Embryonic facial prominence (tissue), 1 donor: Measurements from ENCODE around the gene KANK2.
"Not testable (repeated sequence)": the region's sequence is repeated elsewhere in the genome, so short reads cannot be mapped to it uniquely, and the experiment has no call there.

Experiments
- DNase-seq: peaks from one replicate; pipeline ENCODE4 v3.0.0-alpha.2; 2016; ENCODE audit errors: extremely low spot score

Gene KANK2

DNA sequence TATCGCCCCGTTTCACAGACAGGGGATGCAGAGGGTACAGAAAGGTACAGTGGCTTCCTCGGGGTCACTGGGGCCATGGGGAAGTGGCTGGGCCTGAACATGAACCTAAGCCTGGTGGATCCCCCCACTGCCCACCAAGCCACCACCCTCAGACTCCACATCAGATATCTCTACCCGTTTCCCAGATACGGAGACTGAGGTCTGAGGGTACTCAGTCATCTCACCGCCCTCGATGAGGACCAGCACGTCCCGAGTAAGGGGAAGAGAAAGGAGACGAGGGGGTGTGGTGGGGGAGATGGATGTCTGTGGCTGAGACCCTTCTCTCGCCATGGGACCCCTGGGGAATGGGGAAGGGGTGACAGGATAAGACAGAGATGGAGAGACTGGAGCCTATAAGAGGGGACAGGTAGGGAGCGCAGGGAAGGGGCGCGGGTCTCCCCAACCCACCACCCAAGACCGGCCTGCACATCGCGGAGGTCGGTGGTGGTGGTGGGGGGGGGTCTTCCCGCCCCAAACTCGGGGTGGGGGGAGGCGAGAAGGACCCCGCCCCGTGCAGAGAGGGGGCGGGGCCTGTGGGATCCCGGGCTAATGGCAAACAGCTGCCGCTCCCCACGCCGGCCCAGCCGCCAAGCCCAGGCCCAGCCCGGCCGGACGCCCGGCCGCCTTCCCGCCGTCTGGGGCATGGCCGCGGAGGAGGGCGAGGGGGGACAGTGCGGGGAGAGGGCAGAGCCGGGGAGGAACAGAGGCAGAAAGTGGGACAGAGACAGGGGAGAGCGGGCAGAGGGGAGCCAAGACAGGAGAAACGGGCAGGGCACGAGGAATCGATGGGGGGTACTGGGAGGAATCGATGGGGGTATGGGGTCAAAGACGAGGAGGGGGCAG is 698 bp downstream of the KANK2 start:
- no peak for DNase-seq

DNA sequence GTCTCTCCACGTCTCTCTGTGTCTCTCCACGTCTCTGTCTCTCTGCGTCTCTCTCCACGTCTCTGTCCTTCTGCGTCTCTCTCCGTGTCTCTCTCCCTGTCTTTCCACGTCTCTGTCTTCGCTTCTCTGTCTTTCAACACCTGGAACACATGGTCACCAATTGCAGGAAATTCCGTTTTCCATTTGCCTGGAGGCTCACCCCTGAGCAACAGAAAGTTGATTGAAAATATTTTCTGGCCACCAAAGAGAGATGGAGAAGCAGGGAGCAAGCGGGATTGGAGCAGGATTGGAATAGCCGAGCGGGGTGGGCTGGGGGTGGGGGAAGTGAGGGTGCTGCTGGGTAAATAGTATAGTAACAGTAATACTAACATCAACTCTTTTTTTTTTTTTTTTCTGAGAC is 1.7 kb downstream of the KANK2 start:
- DNase-seq: no peak

DNA sequence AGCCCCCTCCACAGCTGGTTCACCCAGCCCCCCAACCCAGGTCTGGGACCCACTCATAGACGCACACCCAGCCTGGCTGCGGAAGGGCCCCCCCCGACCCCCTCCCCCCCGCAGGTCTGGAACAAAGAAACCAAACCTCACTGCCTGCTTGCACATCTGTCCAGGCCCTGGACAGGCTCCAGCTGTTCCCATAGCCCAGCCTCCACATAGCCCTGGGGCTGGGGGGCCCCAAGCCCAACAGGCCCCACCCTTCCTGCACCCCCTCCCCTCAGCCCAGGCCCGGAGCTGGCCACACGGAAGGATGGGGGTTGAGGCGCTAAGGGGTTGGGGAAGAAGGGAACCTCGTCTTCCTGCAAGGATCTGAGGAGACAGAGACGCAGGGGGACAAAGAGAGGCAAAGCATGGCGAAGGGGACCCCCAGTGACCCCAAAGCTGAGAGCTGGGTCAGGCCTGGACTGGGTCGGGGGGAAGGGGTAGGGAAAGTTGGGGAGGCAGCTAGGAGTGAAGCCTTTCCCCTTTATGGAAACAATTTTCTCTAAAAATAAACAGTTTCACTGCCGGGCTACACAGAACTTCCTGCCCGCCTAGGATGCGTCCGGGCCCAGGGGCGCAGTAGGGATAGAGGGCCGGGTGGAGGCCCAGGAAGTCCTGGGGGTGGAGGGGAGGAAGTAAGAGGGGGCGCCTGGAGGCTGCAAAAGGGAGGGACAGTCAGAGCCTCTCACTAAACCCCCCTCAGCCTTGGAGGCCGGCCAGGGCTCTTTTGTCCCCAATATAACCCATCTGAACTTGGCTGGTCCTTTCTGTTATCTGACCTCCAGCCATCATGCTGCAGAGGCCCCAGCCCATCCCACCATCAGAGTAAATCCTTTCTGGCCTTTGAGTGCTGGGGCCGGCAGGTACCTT is 2.4 kb downstream of the KANK2 start:
- no peak for DNase-seq

DNA sequence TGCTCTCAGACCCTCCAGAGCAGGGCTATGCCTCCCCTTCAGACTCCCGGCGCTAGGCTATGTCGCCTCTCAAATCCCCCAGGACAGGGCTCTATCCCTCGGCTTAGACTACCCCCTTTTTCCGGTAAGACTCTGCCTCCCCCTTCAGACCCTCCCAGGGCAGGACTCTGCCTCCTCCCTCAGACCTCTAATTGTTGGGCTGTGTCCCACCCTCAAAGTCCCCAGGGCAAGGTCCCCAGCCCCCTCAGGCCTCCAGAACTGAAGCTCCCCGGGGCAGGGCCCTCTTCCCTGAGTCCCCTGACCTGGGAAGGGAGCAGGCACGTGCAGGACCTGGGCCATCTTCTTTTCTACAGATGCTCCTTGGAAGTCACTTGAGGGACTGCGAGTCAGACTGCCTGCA is 3.2 kb downstream of the KANK2 start:
- no peak for DNase-seq

DNA sequence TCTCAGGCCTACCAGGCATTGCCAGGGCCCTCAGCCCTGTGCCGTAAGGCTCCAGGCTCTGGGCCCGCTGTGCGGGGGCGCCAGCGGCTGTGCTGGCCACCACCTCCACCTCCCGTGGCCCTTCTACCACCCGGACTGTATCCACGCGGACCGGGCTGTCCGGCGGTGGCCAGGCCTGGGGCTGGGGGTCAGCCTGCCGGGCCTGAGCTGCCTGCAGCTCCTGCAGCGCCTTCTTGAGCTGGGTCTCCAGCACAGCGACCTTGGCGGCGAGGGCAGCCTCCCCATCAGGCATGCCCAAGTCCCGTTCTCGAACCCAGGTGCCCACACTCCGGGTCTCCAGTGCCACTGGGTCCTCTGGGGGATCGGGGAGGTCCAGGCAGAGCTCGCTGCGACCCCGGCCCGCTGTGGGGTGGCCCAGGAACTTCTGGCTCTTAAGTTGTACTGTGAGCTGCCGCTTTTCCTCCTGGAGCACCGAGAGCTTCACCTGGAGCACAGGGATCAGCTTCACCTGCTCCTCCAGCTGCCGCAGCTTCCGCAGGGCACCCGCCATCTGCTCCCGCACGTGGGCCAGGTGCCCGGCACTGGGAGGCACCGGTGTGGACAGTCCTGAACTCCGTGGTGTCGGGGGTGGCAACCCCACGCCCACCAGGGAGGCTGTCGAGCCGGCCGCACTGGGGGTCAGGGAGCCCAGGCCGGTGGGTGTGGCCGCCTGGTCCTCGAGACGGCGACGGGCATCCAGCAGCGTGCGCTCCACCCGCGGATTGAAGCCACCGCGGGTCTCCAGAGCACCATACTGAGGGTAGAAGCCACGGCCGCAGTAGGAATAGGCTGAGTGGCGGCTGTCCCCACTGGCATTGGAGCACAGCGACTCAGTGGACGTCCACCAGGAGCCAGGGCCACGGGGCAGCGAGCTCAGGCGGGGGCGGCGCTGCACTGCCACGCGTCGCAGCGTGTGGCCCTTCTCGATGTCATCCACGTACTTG is 4.1 kb downstream of the KANK2 start:
- no peak for DNase-seq

DNA sequence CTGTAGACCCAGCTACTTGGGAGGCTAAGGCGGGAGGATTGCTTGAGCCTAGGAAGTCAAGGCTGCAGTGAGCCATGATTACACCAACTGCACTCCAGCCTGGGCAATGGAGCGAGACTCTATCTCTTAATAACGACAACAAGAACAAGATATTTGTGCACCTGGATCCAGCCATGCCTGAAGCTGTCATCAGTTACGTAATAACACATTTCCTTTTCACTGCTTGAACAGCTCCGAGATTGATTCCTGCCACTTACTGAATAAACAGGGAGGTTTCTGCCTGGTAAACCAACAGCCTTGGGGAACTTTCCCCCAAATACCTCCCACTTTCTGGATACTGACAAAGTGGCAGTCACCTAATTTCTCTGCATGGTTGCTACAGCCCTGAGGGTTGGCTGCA is 5.4 kb downstream of the KANK2 start:
- DNase-seq: no peak

DNA sequence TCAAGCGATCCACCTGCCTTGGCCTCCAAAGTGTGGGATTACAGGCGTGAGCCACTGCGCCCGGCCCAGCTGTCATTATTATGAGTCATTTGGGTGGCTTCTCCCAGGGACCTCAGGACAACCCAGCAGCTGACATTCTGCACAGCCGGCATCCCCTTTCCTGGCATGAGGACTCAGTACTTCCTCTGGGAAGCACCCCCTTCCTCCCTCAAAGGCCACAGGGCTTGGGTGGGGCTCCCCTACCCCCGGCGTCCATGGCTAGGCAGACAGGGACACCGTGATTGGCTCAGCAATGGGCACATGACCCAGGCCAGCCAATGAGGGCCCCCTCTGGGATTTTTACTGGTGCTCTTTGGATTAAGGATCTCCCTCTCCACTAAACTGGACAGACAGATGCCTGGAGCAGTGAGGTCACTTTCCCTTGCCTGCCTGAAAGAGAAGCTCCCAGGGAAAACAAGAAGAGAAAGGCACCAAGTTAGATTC is 6.0 kb downstream of the KANK2 start:
- no peak for DNase-seq

DNA sequence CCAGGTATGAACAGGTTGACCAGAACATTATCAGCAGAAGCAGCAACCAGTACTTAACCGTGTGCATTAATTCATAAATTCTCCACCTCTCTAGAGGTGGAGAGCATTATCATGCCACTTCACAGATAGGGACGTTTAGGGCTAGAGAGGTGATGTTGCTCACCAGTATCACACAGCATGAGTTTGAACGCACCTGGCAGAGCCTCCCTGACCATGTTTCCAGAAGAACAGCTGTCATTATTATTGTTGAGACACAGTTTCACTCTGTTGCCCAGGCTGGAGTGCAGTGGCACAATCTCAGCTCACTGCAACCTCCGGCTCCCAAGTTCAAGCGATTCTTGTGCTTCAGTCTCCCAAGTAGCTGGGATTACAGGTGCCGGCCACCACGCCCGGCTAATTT is 6.8 kb downstream of the KANK2 start:
- no peak for DNase-seq

DNA sequence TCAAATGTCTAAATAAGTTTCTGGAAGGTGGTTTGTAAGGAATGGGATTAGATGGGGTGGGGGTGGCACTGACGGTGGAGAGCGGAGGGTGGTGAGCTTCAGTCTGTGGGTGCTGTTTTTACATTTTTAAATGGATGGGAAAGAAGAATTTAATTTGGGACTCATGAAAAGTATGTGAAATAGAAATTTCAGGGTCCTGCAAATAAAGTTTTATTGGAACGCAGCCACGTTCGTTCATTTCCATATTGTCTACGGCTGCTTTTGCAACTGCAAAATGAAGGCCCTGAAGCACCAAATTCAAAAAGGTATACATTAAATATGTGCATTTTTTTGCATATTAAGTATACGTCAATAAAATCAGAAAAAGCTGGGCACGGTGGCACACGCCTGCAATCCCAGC is 9.9 kb downstream of the KANK2 start:
- no peak for DNase-seq

DNA sequence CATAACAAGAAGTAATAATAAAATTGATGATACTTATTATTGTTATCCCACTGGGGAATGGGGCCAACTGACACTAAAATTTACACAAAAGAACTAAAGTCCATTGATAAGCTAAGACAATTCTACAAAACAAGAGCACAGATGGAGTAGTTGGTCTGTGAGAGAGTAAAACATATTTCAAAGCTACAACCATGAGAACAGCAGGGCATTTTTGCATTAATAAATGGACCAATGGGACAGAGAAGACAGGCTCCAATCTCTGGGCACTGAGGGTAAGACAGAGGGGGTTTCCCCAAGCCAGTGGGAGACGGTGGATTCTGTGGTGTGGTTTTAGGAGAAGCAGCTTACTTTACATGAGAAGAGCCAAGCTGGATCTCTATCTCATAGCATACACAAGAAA is 14.4 kb downstream of the KANK2 start:
- DNase-seq: no peak

DNA sequence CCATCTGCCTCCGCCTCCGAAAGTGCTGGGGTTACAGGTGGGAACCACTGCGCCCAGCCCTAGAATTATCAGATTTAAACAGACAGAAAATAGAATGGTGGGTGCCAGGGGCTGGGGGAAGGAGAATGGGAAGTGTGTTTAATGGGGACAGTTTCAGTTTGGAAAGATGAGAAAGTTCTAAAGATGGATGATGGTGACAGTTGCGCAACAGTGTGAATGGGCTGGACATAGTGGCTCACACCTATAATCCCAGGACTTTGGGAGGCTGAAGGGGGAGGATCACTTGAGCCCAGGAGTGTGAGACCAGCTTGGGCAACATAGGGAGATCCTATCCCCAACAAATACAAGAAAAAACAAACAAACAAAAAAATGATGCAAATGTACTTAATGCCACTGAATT is 15.9 kb downstream of the KANK2 start:
- DNase-seq: no peak

DNA sequence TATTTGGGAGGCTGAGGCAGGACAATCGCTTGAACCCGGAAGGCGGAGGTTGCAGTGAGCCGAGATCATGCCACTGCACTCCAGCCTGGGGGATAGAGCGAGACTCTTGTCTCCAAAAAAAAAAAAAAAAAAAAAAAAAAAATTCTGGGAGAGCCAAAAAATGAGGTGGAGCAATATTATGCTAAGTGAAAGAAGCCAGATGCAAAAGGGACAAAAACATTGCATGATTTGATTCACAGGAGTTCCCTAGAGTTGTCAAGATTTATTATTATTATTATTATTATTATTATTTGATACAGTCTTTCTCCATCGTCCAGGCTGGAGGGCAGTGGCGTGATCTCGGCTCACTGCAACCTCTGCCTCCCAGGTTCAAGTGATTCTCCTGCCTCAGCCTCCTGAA is 16.4 kb downstream of the KANK2 start:
- DNase-seq: not testable (repeated sequence)

DNA sequence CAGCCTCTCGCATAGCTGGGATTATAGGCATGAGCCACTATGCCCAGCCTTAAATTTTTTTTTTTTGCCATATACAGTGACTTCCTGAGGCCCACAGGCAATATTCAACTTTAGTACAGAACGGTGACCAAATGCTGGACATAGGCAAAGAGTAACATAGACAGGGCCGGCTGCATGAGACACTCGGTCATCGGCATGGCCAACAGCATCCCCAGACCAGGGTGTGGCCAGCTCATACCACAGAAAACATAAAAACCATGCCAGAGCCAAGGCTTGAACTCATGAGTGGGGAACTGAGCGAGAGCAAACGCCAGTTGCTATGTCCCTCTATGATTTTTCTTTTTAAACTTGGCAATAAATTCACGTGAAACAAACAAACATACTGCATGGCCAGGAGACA is 17.0 kb downstream of the KANK2 start:
- no peak for DNase-seq

DNA sequence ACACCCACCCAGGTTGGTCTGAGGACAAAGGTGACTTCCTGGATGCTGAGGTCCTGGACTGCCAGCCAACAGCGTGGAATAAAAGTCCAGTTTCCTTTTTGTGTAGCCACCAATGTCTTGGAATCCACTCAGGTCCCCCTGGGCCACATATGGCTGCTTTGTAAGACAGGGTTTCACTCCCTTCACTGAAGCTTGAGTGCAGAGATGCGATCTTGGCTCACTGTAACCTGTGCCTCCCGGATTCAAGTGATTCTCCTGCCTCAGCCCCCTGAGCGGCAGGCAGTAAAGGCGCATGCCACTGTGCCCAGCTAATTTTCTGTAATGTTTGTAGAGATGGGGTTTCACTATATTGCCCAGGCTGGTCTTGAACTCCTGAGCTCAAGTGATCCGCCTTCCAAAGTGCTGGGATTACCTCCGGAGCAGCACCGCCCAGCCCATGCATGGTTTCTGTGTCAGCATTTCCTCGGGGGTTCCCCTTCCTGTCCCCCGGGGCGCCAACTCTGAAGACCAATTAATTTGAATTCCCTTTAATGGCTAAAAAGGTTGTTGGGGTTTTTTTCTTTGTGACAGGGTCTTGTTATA is 17.5 kb downstream of the KANK2 start:
- DNase-seq: no peak

DNA sequence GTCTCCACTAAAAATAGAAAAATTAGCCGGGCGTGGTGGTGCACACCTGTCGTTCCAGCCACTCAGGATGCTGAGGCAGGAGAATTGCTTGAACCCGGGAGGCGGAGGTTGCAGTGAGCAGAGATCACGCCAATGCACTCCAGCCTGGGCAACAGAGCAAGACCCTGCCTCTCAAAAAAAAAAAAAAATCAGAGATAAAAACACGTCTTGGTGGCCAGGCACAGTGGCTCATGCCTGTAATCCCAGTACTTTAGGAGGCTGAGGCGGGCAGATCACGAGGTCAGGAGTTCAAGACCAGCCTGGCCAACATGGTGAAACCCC is 18.2 kb downstream of the KANK2 start:
- DNase-seq: not testable (repeated sequence)

DNA sequence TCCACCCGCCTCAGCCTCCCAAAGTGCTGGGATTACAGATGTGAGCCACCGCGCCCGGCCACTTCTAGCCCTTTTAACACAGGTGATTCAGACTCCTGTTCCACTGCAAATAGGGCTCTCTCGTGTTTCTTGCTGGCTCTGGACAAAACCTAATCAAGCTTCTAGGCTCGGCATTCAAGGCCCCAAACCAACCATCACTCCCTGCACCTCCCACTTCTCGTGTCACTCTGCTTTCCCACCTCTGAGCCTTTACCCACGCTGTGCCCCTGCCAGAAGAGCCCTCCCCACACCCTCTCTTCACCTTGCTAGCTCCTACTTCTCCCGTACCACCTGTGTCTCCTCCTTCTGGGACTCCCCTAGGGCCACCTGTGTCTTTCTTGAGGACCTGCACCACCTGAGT is 19.8 kb downstream of the KANK2 start:
- DNase-seq: no peak

DNA sequence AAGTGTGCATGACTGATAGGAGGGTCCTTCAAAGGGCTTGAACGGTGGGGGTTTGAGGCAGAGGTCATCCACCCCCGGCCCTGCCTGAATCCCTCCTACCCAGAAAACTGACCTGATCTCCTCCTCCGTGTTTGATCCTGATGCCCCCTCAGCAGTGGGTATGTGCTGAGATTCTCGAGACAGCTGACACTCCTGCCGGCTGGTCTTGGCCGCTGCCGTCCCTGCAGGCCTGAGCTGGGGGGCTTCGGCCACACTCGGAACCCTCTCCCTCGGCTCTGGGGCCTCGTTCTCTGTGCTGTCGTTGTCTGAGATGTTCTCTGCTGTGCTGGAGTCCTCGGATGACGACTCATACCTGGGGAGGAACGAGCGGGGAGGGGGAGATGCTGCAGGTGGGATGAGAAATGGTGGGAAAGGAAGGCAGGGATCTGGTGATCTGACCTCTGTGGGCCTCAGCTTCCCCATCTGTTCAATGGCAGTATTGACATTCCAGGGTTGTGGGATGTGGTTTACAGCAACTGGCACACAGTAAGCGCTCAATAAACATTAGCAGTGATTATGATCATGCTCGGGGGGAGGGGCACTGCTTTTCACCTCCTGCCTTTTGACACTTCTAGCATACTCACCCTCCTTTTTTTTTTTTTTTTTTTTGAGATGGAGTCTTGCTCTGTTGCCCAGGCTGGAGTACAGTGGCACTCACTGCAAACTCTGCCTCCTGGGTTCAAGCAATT is 20.7 kb downstream of the KANK2 start:
- DNase-seq: no peak

DNA sequence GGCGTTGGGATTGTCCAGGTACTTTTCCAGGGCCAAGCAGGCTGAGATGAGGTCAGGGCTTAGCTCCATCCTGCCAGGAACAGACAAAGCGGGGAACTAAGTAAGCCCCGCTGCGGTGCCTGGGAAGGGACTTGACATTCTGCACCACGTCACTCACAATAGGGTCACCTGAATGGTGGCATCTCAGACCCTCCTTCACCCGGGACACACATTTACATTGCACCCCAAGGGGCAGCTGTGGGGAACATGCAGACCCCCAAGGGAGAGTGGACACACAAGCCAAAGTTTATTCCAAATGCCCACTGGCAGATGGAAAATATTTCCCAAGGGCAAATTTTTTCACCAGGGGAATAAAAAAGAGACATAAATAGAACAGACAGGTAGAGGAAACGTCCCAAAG is 21.4 kb downstream of the KANK2 start:
- no peak for DNase-seq

DNA sequence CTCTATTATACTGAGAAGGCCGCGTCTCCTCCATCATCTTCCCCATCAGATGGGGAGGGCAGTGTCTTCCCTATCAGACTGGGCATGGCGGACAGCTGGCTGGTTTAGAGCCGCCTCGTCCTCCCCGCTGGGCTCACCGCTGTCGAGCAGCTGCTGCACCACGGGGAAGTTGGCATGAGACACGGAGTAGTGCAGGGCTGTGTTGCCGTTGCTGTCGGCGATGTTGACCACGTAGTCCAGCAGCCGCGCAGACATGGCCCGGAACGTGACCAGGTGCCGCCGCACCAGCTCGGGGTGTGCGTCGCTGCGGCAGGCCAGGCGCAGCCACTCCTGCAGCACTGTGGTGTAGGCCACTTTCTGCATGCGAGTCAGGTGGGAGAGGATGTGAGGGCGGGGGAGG is 23.0 kb downstream of the KANK2 start:
- no peak for DNase-seq

DNA sequence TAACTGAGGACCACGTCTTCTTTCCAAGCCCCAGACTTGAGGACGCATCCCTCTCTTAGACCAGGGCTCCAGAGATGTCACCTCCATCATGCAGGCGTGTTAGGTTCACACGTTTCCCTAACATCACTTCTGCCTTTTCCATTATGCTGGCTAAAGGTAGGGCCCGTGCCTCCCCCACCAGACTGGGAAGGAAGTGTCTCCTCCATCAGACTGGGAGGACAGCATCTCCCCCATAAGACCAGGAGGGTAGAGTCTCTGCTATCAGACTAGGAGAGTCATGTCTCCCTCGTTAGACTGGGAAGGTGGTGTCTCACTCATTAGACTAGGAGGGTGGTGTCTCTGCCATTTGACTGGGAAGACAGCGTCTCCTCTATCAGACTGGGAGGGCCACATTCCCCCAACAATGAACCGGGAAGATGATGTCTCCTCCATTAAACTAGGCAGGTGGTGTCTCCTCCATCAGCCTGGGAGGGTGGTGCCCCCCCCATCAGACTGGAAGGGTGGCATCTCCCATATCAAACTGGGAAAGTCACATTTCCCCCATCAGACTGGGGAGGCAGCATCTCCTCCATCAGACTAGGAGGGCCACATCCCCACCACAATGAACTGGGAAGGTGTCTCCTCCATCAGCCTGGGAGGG is 23.7 kb downstream of the KANK2 start:
- no peak for DNase-seq
